ENCODE measurements around the gene SSTR4.

The SSTR4 gene

DNA sequence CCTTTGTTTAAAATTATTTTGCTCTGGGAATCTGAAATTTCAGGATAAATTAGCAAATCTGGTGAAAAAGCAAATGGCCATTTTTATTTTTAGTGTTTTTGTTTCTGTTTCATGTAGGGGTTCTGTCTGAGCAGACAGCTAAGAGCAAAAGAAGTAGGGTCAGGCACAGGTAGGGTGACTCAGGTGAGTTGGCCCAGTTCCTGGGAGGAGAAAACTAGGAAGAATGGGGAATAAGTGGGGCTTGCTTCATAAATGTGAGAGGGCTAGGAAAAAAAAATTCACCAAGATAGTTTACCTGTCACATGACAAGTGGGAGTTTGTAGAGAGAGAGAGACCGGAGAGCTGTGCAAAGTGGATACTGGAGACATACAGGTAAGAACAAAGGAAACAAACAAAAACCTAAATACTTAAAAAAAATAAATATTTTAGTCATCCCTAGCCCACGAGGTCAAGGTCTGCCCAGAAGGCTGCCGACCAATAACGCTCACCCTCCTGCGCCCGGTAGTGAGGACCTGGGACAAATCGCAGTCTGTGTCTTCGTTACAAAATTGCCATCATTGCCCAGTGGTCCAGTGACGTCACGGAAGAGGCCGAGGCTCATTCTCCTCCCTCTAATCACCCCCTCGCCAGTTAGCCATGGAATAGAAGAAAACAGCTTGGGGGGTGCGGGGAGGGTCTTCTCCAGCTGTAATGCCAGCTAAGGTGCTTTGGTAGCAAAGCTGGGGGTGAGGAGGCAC, 12.1 kb downstream of the SSTR4 start:
- DNase-seq: no peak

DNA sequence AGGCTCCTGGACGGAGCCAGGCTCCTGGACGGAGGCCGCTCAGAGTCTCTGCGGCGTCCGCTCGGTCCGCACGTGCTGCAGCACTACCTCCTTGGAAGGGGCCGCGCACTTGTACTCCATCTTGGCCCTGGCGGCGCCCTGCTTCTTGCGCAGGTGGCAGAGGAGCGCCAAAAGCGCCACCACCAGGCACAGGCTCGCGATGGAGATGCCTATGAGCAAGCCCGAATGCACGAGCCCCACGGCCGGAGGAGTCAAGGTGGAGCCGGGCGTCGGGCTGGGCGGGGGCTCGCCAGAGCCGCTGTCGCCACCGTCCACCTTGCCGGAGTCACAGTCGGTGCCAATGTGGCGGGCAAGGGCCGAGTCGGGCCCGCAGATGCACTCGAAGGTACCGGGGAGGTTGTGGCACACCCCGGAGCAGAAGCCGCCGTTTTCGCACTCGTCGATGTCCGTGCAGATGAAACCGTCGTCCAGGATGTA, 12.7 kb downstream of the SSTR4 start:
- no peak for DNase-seq

DNA sequence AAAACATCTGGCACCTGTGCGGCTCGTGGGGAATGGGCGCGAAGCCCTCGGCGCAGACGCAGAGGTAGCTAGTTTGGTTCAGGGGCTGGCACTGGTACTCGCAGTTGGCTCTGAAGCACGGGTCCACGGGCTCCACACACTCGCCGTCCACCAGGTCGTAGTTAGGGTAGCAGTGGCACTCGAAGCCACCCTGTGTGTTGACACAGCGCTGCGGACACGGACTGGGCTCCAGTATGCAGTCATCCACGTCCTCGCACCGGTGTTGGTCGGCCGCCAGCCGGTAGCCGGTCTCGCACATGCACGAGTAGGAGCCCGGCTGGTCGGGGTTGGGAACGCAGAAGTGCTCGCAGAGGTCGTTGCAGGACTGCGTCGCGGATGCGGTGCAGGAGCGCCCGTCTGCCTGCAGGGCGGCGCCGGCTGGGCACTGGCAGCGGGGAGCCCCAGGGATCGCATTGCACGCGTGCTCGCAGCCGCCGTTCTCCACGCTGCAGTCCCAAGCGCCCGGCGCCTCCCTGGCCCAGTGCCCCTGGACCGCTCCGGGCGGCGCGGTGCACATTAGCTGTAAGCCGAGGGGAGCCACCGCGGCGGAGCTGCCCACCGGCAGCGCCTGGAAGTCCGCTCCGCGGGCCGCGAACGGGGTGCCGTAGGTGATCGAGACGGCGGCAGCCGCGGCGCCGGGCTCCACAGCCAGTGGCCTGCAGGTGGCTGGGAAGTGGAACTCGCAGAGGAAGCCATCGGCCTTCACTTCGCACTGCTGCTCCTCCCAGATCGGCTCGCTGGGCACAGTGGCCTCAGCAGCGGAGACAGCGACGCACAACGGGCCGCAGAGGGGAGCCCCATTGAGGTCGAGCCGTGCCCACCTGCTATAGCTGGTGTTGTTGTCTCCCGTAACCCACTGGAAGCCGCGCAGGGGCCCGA, 13.4 kb downstream of the SSTR4 start:
- DNase-seq: peak; percentile 21

DNA sequence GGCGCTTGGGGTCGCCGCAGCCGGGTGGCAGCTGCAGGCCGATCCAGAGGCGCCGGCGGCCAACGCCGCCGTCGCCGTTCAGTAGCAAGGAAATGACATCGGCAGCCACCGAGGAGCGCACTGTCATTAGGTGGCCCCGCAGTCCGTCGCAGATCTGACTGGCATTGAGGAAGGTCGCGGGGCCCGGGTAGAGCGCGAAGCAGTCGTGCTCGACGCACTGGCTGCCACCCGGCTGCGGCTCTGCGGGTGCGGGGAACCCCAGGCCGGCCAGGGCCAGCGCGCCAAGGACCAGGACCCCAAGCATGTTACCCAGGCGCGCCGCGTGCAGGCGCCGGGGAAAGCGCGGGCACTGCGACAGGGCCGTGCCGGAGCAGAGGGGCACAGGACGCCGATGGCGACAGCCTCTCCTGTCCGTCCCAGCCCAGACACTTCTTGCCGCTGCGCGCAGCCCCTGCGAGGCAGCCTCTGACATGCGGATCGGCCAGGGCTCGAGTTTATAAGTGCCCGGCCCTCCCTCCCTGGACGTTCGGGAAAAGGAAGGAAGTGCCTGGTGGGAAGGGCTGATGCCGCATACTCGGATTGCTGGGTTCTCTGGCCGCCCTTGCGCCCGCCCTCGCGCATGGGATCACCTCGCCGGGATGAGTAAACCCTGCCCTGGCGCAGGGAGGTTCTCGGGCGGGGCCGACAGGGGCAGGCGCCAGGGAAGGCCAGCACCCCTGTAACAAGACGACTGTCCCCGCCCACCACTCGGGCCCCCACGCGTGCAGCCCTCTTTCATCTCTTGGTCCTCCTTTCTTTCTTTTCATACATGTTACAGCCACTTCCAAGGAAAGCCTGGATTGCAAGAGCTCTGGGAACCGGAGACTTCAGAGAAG, 14.3 kb downstream of the SSTR4 start, which contains the start of gene THBD:
Gene THBD (minus strand): TSS at position 472 of the 875 bp plus-strand sequence. CDS start 168 bp downstream, at position 304.
- DNase-seq: peak; percentile 29

DNA sequence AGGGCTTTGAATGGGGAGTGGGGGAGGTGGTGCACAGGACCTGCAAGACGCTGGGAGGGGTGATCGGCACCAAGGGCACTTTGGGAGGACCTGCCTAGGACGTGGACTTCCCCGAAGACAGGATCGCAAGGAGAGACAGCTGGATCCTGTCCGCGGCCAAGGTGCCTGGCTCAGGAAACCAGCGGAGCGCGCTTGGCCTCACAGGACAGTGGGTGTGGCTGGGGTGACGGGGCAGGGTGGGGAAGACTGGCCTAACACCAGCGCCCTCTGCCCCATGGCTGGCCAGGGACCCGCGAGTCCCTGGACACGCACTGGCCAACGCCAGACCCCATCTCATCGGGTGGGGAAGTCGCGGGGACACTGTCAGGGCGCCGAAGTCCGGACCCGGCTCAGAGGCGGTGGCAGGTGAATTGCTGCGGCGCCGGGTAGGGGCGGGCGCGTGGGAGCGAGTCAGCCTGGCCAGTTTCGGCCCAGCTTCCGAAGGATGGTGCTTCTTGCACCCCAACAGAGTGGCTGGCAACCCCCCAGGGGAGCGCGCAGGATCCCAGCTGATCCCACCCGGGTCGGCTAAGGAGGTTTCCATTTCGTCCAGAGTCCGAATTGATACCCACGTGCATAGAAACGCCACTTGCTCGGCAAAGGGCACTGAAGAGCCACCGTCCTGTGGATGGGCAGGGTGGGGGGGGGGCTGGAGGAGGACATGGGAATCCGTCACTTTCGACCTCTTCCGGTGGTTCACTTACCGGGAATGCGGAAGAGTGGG, 15.1 kb downstream of the SSTR4 start:
- no peak for DNase-seq

DNA sequence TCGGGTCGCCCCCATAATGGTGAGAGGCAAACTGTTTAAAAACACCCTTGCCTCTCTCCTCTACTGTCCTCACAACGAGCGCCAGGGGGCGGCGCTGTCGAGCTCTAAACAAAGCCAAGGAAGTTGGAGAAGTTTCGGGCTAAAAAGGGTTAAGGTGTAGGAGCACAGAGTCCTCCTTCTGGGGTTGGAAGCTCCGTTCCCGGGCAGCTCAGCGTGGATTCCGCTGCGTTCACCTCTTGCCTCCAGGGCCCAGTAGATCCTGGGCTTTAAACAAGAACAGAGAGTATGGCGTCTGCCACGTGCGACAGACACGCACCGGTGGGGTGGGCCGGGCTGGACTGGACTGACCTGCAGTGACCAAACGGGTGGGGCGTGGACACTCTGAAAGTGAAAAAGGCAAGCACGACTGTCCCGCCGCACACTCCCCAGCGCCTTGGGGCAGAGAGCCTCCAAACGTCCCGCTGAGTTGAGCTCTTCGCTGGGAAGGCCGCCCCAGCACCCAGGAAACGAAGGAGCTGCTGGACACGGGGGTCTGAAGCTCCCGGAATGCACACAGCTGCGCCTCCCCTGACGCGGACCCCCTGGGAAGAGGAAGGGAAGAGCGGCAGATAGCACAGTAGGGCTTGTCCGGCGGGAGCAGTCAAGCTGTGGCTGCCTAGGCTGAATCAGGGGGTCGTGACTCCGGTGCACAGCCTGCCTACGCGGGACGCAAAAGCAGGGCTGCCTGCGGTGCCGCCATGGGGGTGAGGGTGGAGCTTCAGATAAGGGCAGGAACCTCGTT, 15.9 kb downstream of the SSTR4 start:
- DNase-seq: peak; percentile 87

DNA sequence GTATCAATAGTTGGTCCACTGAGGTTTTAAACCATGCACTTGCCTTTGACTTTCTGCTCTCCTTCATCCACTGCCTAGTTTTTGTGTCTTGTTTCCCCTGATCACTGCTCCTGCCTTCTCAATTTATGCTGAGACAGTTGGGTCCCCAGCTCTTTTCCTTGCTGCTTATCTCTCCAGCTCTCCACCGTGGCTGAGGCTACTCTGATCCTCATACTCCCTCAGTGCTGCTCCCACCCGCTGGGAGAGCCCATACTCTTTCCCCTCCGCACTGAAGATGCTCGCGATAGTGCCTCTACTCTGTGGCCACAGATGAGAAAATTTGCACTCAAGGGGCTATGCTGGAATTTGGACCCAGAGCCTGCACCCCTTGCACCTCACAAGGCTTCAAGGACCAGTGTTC, 17.8 kb downstream of the SSTR4 start:
- no peak for DNase-seq

DNA sequence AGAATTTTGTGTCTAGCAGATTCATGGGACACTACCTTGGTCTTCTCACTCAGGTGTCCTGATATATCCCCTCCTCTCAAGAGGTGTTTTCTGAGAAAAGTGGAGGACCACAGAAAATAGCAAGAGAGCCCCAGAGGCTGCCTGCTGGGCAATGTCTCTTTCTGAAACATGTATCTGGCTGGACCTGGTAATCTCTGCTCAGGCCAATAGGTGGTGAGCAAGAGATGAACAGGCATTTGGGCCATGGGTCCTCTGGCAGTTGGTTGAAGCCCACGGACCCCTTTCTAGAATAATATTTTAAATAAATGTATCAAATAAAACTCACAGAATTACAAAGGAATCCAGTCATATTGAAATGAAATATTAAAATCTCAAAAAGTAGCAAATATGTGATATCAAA, 23.1 kb downstream of the SSTR4 start:
- DNase-seq: no peak

DNA sequence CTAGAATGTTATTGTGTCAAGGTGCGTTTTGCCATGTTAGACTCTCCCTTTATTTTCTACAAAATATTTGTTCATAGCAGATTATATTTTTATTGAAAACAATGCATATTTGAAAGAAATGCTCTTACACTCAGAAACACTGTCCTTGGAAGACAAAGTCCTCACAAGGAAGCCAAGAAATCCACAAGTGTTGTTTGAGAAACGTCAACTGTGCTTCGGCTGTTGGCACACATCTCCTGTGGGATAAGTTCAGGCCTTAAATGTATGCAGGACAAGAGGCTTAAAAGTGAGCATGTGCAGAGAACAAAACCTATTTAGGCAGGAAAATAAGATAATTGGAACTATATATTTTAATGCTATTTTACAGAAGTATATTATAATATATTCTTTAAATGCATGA, 23.9 kb downstream of the SSTR4 start:
- DNase-seq: no peak

DNA sequence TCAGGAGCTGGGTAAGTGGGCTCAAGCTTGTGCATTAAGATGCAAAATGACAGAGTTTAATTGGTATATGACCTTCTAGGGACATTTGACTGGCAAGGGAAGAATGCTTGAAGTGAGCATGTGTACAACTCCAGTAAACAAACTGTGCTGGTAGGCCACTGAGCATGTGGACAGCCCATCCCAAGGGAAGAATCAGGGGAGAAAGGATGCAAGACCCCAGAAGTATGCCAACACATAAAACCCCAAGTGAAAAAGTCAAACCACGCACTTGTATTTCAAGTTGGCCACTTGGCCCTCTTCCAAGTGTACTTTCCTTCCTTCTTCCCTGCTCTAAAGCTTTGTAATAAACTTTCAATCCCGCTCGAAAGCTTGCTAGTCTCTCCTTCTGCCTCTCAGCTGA, 24.7 kb downstream of the SSTR4 start:
- DNase-seq: no peak

DNA sequence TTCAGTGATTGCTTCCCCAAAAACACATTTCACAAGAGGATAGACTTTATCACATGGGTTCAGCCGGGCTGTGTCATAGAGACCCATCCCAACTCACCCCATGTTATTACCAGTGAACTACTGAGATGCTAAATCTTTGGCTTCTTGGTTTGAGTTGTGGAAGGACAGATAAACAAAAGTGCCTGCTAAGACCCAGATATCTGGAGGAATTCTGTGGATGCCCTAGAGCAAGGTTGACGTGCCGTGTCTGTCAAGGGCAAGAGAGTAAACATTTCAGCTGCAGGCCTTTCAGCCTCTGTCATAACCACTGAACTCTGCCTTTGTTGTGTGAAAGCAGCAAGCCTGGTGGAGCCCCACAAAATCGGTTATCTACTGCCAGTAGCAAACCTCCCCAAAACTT, 25.5 kb downstream of the SSTR4 start:
- DNase-seq: no peak

DNA sequence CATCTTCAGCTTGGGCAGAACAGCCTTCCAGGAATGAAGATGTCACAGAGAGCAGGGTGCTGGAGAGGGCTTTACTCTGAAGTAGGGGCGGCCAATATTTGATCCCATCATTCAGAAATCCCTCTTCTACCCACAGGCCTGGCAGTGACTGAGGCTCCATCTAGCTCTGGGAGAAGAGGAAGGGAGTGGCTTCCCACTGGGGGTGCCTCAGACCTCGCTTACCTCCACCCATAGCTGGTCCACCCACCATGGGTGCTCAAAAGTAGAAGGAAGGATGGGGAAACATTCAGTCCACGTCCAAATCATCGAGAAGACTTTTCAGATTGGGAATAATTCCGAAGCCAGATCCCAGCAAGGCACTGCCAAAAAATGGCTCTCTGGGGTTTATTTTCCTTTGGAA, 26.1 kb downstream of the SSTR4 start:
- DNase-seq: no peak

DNA sequence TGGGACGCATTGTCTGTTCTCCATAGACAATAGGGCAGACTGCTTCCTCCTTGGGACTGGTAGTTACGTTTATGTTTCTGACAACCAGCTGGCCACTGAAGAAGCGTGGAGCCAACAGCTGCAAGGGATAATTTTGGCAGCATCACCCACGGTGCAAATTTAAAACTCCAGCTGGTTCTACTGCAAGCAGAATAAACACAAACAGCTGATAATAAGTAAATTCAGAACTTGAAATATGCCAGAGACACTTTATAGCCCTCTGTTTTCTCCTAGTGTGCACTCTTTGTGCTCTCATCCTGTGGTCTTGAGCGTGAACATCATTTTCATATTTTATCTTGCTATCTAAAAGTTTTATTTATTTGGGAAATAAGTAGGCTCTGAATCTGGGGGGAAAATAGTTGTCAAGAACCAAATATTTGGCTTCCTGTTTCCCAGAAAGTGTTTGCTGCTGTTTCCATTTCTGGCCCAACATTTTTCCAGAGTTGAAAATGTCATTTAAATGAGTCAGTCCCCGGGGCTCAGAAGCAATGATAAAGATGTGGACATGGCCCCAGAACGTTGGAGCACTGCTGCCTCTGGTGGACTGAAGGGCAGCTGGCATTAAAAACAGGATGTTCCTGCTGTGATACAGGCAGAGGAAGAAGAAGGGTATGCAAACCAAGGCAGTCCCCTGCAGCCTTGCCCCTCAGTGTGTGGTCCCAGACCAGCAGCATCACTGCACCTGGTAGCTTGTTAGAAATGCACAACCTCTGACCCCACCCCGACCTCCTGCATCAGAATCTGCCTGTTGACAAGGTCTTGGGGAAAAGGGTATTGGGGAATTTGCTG, 26.8 kb downstream of the SSTR4 start:
- DNase-seq: peak; percentile 84

DNA sequence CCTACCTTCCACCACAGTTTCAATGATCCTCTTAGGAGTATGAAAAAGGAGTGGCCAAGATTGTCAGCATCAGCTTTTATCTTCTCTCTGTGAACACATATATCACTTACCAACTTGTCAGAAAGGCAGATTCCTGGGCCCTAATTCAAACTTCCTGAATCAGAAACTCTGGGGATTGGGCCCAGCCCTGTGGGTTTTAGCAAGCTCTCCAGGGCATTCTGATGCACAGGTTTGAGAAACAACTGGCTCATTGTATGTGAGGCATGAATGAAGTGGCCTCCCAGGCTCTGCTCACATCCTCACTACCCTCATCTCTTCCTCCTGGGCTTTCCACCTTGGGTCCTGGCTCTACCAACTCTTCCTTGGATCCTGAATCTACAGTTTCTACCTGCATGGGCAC, 27.5 kb downstream of the SSTR4 start:
- no peak for DNase-seq

DNA sequence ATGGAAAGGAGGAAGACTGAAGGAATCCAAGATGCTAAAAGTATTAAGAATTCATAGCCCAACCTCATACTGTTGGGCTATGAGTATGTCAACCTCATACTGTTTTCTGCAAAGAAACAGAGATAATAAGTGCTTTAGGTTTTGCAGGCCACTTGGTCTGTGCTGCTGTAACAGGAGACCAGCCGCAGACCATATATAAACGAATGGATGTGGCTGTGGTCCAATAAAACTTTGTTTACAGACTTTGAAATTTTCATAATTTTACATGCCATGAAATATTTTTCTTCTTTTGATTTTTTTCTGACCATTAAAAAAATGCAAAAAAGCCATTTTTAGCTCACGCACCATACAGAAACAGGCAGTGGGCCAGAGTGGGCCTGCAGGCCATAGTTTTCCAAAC, 28.1 kb downstream of the SSTR4 start:
- no peak for DNase-seq

DNA sequence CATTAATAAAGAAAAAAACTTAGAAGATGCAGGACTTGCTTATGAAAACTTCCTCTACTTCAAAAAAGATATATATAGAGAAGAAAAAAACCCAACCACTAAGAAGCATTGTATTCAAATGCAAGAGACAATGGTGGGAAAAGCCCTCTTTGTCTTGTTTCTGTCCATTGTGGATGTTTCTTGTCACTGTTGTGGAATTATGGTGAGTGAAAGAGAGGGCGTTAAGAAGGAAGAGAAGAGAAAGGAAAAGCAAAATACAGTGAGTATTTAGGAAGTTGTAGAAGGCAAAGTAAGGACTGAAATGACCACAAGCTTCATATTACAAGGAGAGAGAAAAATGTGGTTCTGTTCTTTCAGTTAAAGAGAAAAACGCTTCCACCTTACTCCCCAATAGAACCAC, 28.5 kb downstream of the SSTR4 start:
- DNase-seq: no peak

DNA sequence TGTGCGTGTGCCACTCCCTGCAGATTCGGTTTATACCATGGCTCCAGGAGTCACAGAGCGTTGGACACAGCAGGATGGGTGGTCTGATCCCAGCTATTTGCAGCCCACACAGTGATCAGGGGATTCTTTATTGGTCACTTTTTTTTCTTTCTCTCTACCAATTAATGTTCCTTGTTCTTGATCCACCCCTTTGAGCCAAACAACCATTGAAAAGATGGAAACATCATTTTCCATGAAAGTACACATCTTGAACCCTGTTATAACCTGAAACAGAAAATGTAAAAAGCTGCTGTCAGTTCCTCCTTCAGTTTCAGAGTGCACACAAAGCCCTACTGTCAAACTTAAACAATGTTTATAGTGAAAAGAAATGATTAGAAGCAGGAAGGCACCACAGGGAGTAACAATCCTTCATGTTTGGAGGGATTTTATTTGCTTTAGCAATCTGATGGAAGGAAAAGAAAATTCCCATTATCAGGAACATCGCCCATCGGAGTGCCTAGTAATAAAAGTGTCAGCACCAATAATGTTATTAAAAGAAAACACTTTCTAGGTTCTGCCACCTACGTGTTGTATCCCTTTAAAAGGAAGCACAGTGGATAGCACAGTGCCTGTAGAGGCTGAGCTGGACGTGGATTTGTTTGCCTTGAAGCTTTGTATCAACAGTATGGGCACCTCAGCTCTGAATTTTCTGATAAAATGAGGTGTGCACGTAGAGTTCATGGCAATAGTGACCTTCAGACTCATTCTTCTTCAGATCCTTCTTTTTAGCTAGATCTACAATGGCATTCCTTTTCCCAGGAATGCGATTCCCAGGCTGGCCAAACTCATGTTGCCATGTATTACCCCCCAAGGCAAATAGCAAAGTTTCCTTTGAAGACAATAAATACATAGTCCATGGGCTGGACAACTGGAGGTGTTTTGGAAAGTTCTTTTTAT, 30.4 kb downstream of the SSTR4 start:
- DNase-seq: no peak

DNA sequence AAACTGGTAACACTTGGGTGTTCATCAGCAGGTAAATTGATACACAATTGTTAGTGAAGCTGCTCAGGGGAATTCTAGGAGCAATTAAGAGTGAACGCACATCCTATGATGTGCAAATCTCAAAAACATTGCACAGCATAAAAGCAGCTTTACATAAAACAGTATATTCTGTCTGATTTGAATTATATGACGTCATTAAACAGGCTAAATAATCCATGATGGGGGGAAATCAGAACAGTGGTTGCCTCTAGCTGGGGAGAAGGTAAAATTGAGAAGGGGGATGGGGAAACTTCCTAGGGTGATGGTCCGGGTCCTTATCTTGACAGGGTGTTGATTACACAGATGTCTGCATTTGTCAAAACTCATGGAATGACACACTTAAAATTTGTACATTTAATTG, 31.7 kb downstream of the SSTR4 start:
- DNase-seq: no peak

DNA sequence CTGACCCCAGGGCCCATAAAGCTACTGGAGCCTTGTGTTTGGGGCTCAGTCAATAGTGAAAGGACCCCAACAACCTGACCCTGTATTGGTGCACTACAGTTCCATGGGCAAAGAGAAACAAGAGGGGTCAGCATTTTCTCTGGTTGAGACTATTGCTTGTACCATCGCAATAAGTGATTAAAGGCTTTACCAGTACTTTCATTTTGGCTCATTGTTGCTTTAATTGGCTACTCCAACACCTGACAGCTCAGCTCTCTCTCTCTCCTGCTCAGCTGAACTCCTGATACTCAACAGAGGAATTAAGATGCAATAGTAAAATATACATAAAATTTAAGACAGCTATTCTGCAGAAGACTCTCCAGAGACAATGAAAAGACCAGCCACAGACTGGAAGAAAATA, 33.2 kb downstream of the SSTR4 start:
- DNase-seq: no peak

All from fibroblast of skin of right quadriceps (primary cell).